Epithelial cell of proximal tubule (primary cell): ENCODE measurements around the gene FANCI. TPM values are rescaled to one million over a fixed set of nuclear protein-coding genes. Genes with fewer than 3 reads are reported as not detected.

Experiments
- DNase-seq: peaks from one replicate; pipeline ENCODE4 v3.0.0-alpha.2; 2011; ENCODE audit warnings: low read depth
- H3K4me3 ChIP-seq: 2 replicates; pipeline ENCODE4 v1.5.1; 2011; ENCODE audit warnings: low read depth, mild to moderate bottlenecking, low read length
- CTCF ChIP-seq: conservative IDR thresholded peaks from 2 replicates; pipeline ENCODE4 v1.5.1; 2012; ENCODE audit warnings: low read depth, mild to moderate bottlenecking, low read length
- total RNA-seq: library from RNA; depleted of rRNA; stranded (reverse); fragments of >200 nt; gene quantifications from 2 replicates; pipeline ENCODE4 v1.2.3, GENCODE V29; 2015

Gene FANCI
- total RNA-seq, 1 donor from 2014 or later, result 49.4 TPM

- DNase-seq, result no peak
- TF ChIP-seq CTCF, result no peak
- no peak overlapping the region for H3K4me3 ChIP-seq
Measured at GRCh38 chr15:89326316-89326715, 82.5 kb downstream of the FANCI start.

GRCh38 chr15:89327113-89327512 lies 83.3 kb downstream of the FANCI start:
- DNase-seq, result no peak
- no peak overlapping the region for H3K4me3 ChIP-seq
- no peak for TF ChIP-seq CTCF

GRCh38 chr15:89328398-89329254 lies 84.8 kb downstream of the FANCI start:
- no peak for DNase-seq
- TF ChIP-seq CTCF, result no peak
- H3K4me3 ChIP-seq, result no peak overlapping the region

- TF ChIP-seq CTCF, result no peak
- H3K4me3 ChIP-seq, result no peak overlapping the region
- DNase-seq, result no peak
Measured at GRCh38 chr15:89329329-89330084, 85.7 kb downstream of the FANCI start.

- H3K4me3 ChIP-seq, result no peak overlapping the region
- no peak for TF ChIP-seq CTCF
- no peak for DNase-seq
Measured at GRCh38 chr15:89330119-89330518, 86.3 kb downstream of the FANCI start.

GRCh38 chr15:89330881-89331595 lies 87.3 kb downstream of the FANCI start:
- TF ChIP-seq CTCF, result no peak
- DNase-seq, result no peak
- no peak overlapping the region for H3K4me3 ChIP-seq
